Measurements from ENCODE around the gene DENND1A.
A peak's percentile ranks its signal among the peaks of the same experiment; 100 is the strongest.

Gene DENND1A

GRCh38 chr9:123787416-123787815 is 142.5 kb downstream of the DENND1A start:
- Histone ChIP-seq H3K36me3 (ENCODE audit: control insufficient read depth, insufficient read depth, low read length) (no peaks in the 10 kb centered on the region), H3K4me1 (ENCODE audit: control insufficient read depth, insufficient read depth, low read length) (peaks cover 2% of the 10 kb centered on the region; the same call in 1 of the 2 replicates), H3K9ac (ENCODE audit: low read depth, low read length) (no peak overlapping the region), H3K27ac (ENCODE audit: low read depth, low read length) (no peak overlapping the region), H3K9me3 (ENCODE audit: control insufficient read depth, insufficient read depth, low read length) (no peaks in the 10 kb centered on the region), H3K27me3 (ENCODE audit: control insufficient read depth, insufficient read depth, low read length) (no peaks in the 10 kb centered on the region), H3K4me3 (ENCODE audit: low read depth, low read length) (no peak overlapping the region)

- H3K4me1 ChIP-seq (ENCODE audit: control insufficient read depth, insufficient read depth, low read length): no peaks in the 10 kb centered on the region
- H3K9me3 ChIP-seq (ENCODE audit: control insufficient read depth, insufficient read depth, low read length): no peaks in the 10 kb centered on the region
Observed at GRCh38 chr9:123784518-123784917, 145.4 kb downstream of the DENND1A start.

GRCh38 chr9:123778232-123778902 is 151.6 kb downstream of the DENND1A start:
- H3K4me1 ChIP-seq (ENCODE audit: control insufficient read depth, insufficient read depth, low read length): peaks cover 26% of the 10 kb centered on the region
- no peak overlapping the region for H3K27ac ChIP-seq (ENCODE audit: low read depth, low read length)
- H3K27me3 ChIP-seq (ENCODE audit: control insufficient read depth, insufficient read depth, low read length): no peaks in the 10 kb centered on the region
- no peaks in the 10 kb centered on the region for H3K36me3 ChIP-seq (ENCODE audit: control insufficient read depth, insufficient read depth, low read length)
- H3K4me3 ChIP-seq (ENCODE audit: low read depth, low read length): no peak overlapping the region
- H3K9me3 ChIP-seq (ENCODE audit: control insufficient read depth, insufficient read depth, low read length): no peaks in the 10 kb centered on the region
- H3K9ac ChIP-seq (ENCODE audit: low read depth, low read length): no peak overlapping the region

More at GRCh38 chr9:123784518-123784917, 145.4 kb downstream of the DENND1A start:
- Histone ChIP-seq H3K9ac (ENCODE audit: low read depth, low read length) (no peak overlapping the region), H3K36me3 (ENCODE audit: control insufficient read depth, insufficient read depth, low read length) (no peaks in the 10 kb centered on the region), H3K4me3 (ENCODE audit: low read depth, low read length) (no peak overlapping the region), H3K27ac (ENCODE audit: low read depth, low read length) (no peak overlapping the region), H3K27me3 (ENCODE audit: control insufficient read depth, insufficient read depth, low read length) (no peaks in the 10 kb centered on the region)

GRCh38 chr9:123776708-123777537 is 153.0 kb downstream of the DENND1A start:
- H3K9me3 ChIP-seq (ENCODE audit: control insufficient read depth, insufficient read depth, low read length): no peaks in the 10 kb centered on the region
- H3K27me3 ChIP-seq (ENCODE audit: control insufficient read depth, insufficient read depth, low read length): no peaks in the 10 kb centered on the region
- H3K27ac ChIP-seq (ENCODE audit: low read depth, low read length): peak overlapping the region; percentile 9
- peaks cover 26% of the 10 kb centered on the region for H3K4me1 ChIP-seq (ENCODE audit: control insufficient read depth, insufficient read depth, low read length)
- no peaks in the 10 kb centered on the region for H3K36me3 ChIP-seq (ENCODE audit: control insufficient read depth, insufficient read depth, low read length)
- no peak overlapping the region for H3K9ac ChIP-seq (ENCODE audit: low read depth, low read length)
- H3K4me3 ChIP-seq (ENCODE audit: low read depth, low read length): no peak overlapping the region

GRCh38 chr9:123775289-123776284 is 154.3 kb downstream of the DENND1A start:
- Histone ChIP-seq H3K27ac (ENCODE audit: low read depth, low read length) (no peak overlapping the region), H3K9ac (ENCODE audit: low read depth, low read length) (no peak overlapping the region)

GRCh38 chr9:123773783-123774182 is 156.1 kb downstream of the DENND1A start:
- Histone ChIP-seq H3K4me1 (ENCODE audit: control insufficient read depth, insufficient read depth, low read length) (peaks cover 29% of the 10 kb centered on the region), H3K27me3 (ENCODE audit: control insufficient read depth, insufficient read depth, low read length) (no peaks in the 10 kb centered on the region), H3K9ac (ENCODE audit: low read depth, low read length) (no peak overlapping the region), H3K9me3 (ENCODE audit: control insufficient read depth, insufficient read depth, low read length) (no peaks in the 10 kb centered on the region), H3K27ac (ENCODE audit: low read depth, low read length) (no peak overlapping the region), H3K36me3 (ENCODE audit: control insufficient read depth, insufficient read depth, low read length) (no peaks in the 10 kb centered on the region), H3K4me3 (ENCODE audit: low read depth, low read length) (no peak overlapping the region)

More at GRCh38 chr9:123775289-123776284, 154.3 kb downstream of the DENND1A start:
- Histone ChIP-seq H3K27me3 (ENCODE audit: control insufficient read depth, insufficient read depth, low read length) (no peaks in the 10 kb centered on the region), H3K4me1 (ENCODE audit: control insufficient read depth, insufficient read depth, low read length) (peaks cover 26% of the 10 kb centered on the region), H3K36me3 (ENCODE audit: control insufficient read depth, insufficient read depth, low read length) (no peaks in the 10 kb centered on the region), H3K9me3 (ENCODE audit: control insufficient read depth, insufficient read depth, low read length) (no peaks in the 10 kb centered on the region), H3K4me3 (ENCODE audit: low read depth, low read length) (no peak overlapping the region)

- H3K36me3 ChIP-seq (ENCODE audit: control insufficient read depth, insufficient read depth, low read length): no peaks in the 10 kb centered on the region
- H3K9me3 ChIP-seq (ENCODE audit: control insufficient read depth, insufficient read depth, low read length): no peaks in the 10 kb centered on the region
- H3K4me3 ChIP-seq (ENCODE audit: low read depth, low read length): no peak overlapping the region
- H3K4me1 ChIP-seq (ENCODE audit: control insufficient read depth, insufficient read depth, low read length): peaks cover 29% of the 10 kb centered on the region
- H3K27ac ChIP-seq (ENCODE audit: low read depth, low read length): no peak overlapping the region
- H3K9ac ChIP-seq (ENCODE audit: low read depth, low read length): no peak overlapping the region
- H3K27me3 ChIP-seq (ENCODE audit: control insufficient read depth, insufficient read depth, low read length): no peaks in the 10 kb centered on the region
Observed at GRCh38 chr9:123772967-123773366, 157.0 kb downstream of the DENND1A start.

GRCh38 chr9:123772374-123772773 is 157.6 kb downstream of the DENND1A start:
- Histone ChIP-seq H3K9me3 (ENCODE audit: control insufficient read depth, insufficient read depth, low read length) (no peaks in the 10 kb centered on the region), H3K27me3 (ENCODE audit: control insufficient read depth, insufficient read depth, low read length) (no peaks in the 10 kb centered on the region), H3K4me3 (ENCODE audit: low read depth, low read length) (no peak overlapping the region), H3K27ac (ENCODE audit: low read depth, low read length) (no peak overlapping the region), H3K4me1 (ENCODE audit: control insufficient read depth, insufficient read depth, low read length) (peaks cover 25% of the 10 kb centered on the region), H3K36me3 (ENCODE audit: control insufficient read depth, insufficient read depth, low read length) (no peaks in the 10 kb centered on the region), H3K9ac (ENCODE audit: low read depth, low read length) (no peak overlapping the region)

GRCh38 chr9:123771690-123772089 is 158.2 kb downstream of the DENND1A start:
- H3K27ac ChIP-seq (ENCODE audit: low read depth, low read length): no peak overlapping the region
- H3K27me3 ChIP-seq (ENCODE audit: control insufficient read depth, insufficient read depth, low read length): no peaks in the 10 kb centered on the region
- no peaks in the 10 kb centered on the region for H3K36me3 ChIP-seq (ENCODE audit: control insufficient read depth, insufficient read depth, low read length)
- no peak overlapping the region for H3K4me3 ChIP-seq (ENCODE audit: low read depth, low read length)
- no peaks in the 10 kb centered on the region for H3K9me3 ChIP-seq (ENCODE audit: control insufficient read depth, insufficient read depth, low read length)
- peaks cover 18% of the 10 kb centered on the region for H3K4me1 ChIP-seq (ENCODE audit: control insufficient read depth, insufficient read depth, low read length)
- no peak overlapping the region for H3K9ac ChIP-seq (ENCODE audit: low read depth, low read length)

- H3K27ac ChIP-seq (ENCODE audit: low read depth, low read length): no peak overlapping the region
- no peaks in the 10 kb centered on the region for H3K27me3 ChIP-seq (ENCODE audit: control insufficient read depth, insufficient read depth, low read length)
- peaks cover 16% of the 10 kb centered on the region for H3K4me1 ChIP-seq (ENCODE audit: control insufficient read depth, insufficient read depth, low read length)
- H3K4me3 ChIP-seq (ENCODE audit: low read depth, low read length): no peak overlapping the region
- H3K9ac ChIP-seq (ENCODE audit: low read depth, low read length): no peak overlapping the region
- no peaks in the 10 kb centered on the region for H3K9me3 ChIP-seq (ENCODE audit: control insufficient read depth, insufficient read depth, low read length)
- no peaks in the 10 kb centered on the region for H3K36me3 ChIP-seq (ENCODE audit: control insufficient read depth, insufficient read depth, low read length)
Observed at GRCh38 chr9:123769719-123770118, 160.2 kb downstream of the DENND1A start.

Data from HUES48 (cell line).